ENCODE data around the gene EXOC6B.

- TF ChIP-seq REST (IDR thresholded peaks at IDR 0.05; ENCODE audit: borderline replicate concordance) (no peak), REST (CRISPR knock-in tag; IDR thresholded peaks at IDR 0.05; ENCODE audit: low read depth) (no peak), EZH2 (IDR thresholded peaks at IDR 0.05; ENCODE audit: borderline replicate concordance, low read depth, low read length) (no peak), NFIX (CRISPR knock-in tag; IDR thresholded peaks at IDR 0.05; ENCODE audit: low read depth) (no peak), CREB3L1 (IDR thresholded peaks at IDR 0.05; ENCODE audit: borderline replicate concordance, low read depth) (no peak), POLR2AphosphoS5 (IDR thresholded peaks at IDR 0.05; ENCODE audit: control insufficient read depth, insufficient read depth, low read depth, low read length) (no peak), ZSCAN29 (IDR thresholded peaks at IDR 0.05) (no peak), ZNF431 (CRISPR knock-in tag; IDR thresholded peaks at IDR 0.05) (no peak), ID3 (CRISPR knock-in tag; IDR thresholded peaks at IDR 0.05) (no peak), ID3 (tag; IDR thresholded peaks at IDR 0.05) (no peak), MAX (CRISPR knock-in tag; IDR thresholded peaks at IDR 0.05) (no peak), FOXP4 (CRISPR knock-in tag; IDR thresholded peaks at IDR 0.05; ENCODE audit: borderline replicate concordance) (no peak), POLR2A (conservative IDR thresholded peaks at IDR 0.05) (no peak), MYC (IDR thresholded peaks at IDR 0.05; ENCODE audit: low read depth, low read length) (no peak), MYC (CRISPR knock-in tag; IDR thresholded peaks at IDR 0.05; ENCODE audit: borderline replicate concordance, low read depth) (no peak)
Measured at GRCh38 chr2:72389447-72389846, 436.4 kb downstream of the EXOC6B start.

Measured in K562 (cell line).